HCT116 (cell line): ENCODE results near the gene PTTG2.

Experiments
- ATF3 ChIP-seq: IDR thresholded peaks from 2 replicates; pipeline ENCODE4 v1.6.1; 2012
- CEBPB ChIP-seq: IDR thresholded peaks from 2 replicates; pipeline ENCODE4 v1.6.1; 2012; ENCODE audit warnings: low read depth
- ELF1 ChIP-seq: IDR thresholded peaks from 2 replicates; pipeline ENCODE4 v1.6.1; 2012; ENCODE audit warnings: low read depth, borderline replicate concordance
- EZH2 ChIP-seq: fragments of 200-600 bp; sonication (generic); IDR thresholded peaks from 2 replicates; pipeline ENCODE4 v1.6.1; 2017; ENCODE audit warnings: antibody characterized with exemption, mixed run types
- EZH2phosphoT487 ChIP-seq: fragments of 200-600 bp; IDR thresholded peaks from 2 replicates; pipeline ENCODE4 v1.6.1; 2018; ENCODE audit warnings: antibody characterized with exemption, borderline replicate concordance
- JUND ChIP-seq: IDR thresholded peaks from 2 replicates; pipeline ENCODE4 v1.6.1; 2012
- MAX ChIP-seq: IDR thresholded peaks from 2 replicates; pipeline ENCODE4 v1.6.1; 2012
- POLR2A ChIP-seq: IDR thresholded peaks from 2 replicates; pipeline ENCODE4 v1.7.0; 2011; ENCODE audit warnings: borderline replicate concordance; ENCODE audit not compliant: insufficient read depth, insufficient read length; ENCODE audit errors: extremely low read depth
- POLR2AphosphoS5 ChIP-seq: IDR thresholded peaks from 2 replicates; pipeline ENCODE4 v1.6.1; 2011; ENCODE audit warnings: mild to moderate bottlenecking, low read depth, low read length, moderate library complexity
- SIN3A ChIP-seq: IDR thresholded peaks from 2 replicates; pipeline ENCODE4 v1.6.1; 2012; ENCODE audit warnings: low read depth
- SP1 ChIP-seq: IDR thresholded peaks from 2 replicates; pipeline ENCODE4 v1.6.1; 2012; ENCODE audit warnings: low read depth
- ZFX ChIP-seq: fragments of 450-650 bp; IDR thresholded peaks from 2 replicates; pipeline ENCODE4 v1.6.1; 2017
- TF ChIP-seq, protein P1 (sequence below), 3 experiments: fragments of 200-600 bp in 1 of 3; sonication (generic) in 1 of 3; IDR thresholded peaks in 2 of 3; conservative IDR thresholded peaks in 1 of 3; 2 replicates each; pipeline ENCODE4 v1.5.1; 2012 to 2017; ENCODE audit warnings: low read depth in 2 of 3, low read length in 2 of 3, antibody characterized with exemption in 1 of 3, borderline replicate concordance in 1 of 3, control low read depth in 1 of 3, mild to moderate bottlenecking in 1 of 3, mixed read lengths in 1 of 3, mixed run types in 1 of 3, moderate library complexity in 1 of 3; ENCODE audit not compliant: insufficient read depth in 1 of 3
- TF ChIP-seq, protein P2 (sequence below): IDR thresholded peaks from 2 replicates; pipeline ENCODE4 v1.6.1; 2012; ENCODE audit warnings: low read depth

DNA sequence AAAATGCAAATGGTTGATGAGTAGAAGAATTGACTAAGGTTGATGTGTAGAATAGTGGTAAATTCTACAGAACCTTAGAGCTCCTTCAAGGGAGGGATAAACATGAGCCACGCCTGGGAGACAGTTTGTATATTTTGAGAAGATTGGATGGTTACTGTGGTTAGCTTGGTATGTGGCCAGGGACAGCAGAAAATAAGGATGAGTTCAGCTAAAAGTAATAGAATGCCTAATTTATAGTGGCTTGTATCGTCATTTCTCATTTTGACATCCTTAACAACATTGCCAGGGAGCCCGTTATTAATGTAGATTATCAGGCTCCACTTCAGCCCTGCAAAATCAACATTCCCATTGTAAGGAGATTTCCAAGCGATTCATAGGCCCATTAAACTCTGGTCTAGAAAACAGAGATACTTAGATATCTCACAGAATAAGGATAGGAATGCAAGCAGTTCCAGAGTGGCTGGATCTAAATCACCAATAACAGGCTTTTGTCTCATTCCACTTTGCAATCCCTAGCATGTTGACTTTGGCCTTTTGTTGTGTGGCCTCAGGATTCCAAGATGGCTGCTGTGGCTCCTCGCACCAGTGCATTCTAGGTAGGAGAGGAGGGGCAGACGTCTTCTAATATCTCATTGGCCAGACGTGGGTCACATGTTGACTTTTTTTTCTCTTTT lies 6.4 kb upstream of the PTTG2 start:
- TF ChIP-seq, protein P1, sequence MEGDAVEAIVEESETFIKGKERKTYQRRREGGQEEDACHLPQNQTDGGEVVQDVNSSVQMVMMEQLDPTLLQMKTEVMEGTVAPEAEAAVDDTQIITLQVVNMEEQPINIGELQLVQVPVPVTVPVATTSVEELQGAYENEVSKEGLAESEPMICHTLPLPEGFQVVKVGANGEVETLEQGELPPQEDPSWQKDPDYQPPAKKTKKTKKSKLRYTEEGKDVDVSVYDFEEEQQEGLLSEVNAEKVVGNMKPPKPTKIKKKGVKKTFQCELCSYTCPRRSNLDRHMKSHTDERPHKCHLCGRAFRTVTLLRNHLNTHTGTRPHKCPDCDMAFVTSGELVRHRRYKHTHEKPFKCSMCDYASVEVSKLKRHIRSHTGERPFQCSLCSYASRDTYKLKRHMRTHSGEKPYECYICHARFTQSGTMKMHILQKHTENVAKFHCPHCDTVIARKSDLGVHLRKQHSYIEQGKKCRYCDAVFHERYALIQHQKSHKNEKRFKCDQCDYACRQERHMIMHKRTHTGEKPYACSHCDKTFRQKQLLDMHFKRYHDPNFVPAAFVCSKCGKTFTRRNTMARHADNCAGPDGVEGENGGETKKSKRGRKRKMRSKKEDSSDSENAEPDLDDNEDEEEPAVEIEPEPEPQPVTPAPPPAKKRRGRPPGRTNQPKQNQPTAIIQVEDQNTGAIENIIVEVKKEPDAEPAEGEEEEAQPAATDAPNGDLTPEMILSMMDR (IDR thresholded peaks at IDR 0.05 in 2 of 3, conservative IDR thresholded peaks at IDR 0.05 in 1 of 3; ENCODE audit: borderline replicate concordance in 1 of 3, insufficient read depth in 1 of 3, low read depth in 2 of 3, low read length in 2 of 3), result no peak
- no peak for TF ChIP-seq ZFX
- no peak for TF ChIP-seq MAX
- TF ChIP-seq, protein P2, sequence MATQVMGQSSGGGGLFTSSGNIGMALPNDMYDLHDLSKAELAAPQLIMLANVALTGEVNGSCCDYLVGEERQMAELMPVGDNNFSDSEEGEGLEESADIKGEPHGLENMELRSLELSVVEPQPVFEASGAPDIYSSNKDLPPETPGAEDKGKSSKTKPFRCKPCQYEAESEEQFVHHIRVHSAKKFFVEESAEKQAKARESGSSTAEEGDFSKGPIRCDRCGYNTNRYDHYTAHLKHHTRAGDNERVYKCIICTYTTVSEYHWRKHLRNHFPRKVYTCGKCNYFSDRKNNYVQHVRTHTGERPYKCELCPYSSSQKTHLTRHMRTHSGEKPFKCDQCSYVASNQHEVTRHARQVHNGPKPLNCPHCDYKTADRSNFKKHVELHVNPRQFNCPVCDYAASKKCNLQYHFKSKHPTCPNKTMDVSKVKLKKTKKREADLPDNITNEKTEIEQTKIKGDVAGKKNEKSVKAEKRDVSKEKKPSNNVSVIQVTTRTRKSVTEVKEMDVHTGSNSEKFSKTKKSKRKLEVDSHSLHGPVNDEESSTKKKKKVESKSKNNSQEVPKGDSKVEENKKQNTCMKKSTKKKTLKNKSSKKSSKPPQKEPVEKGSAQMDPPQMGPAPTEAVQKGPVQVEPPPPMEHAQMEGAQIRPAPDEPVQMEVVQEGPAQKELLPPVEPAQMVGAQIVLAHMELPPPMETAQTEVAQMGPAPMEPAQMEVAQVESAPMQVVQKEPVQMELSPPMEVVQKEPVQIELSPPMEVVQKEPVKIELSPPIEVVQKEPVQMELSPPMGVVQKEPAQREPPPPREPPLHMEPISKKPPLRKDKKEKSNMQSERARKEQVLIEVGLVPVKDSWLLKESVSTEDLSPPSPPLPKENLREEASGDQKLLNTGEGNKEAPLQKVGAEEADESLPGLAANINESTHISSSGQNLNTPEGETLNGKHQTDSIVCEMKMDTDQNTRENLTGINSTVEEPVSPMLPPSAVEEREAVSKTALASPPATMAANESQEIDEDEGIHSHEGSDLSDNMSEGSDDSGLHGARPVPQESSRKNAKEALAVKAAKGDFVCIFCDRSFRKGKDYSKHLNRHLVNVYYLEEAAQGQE, result no peak
- no peak for TF ChIP-seq POLR2A
- no peak for TF ChIP-seq EZH2
- TF ChIP-seq SP1, result no peak
- TF ChIP-seq ELF1, result no peak
- no peak for TF ChIP-seq JUND
- no peak for TF ChIP-seq SIN3A
- no peak for TF ChIP-seq POLR2AphosphoS5
- no peak for TF ChIP-seq CEBPB
- no peak for TF ChIP-seq EZH2phosphoT487
- no peak for TF ChIP-seq ATF3
